HepG2 (cell line): Measurements from ENCODE around the gene SLA2. TPM values are rescaled to one million over a fixed set of nuclear protein-coding genes. Genes with fewer than 3 reads are reported as not detected.

Experiments used
- AGO2 ChIP-seq: fragments of 200-400 bp; formaldehyde crosslinking; optimal IDR thresholded peaks from 2 replicates; pipeline ENCODE3; 2017; ENCODE audit warnings: mild to moderate bottlenecking, low read depth, low read length, moderate library complexity
- CEBPZ ChIP-seq: IDR thresholded peaks from 2 replicates; pipeline ENCODE4 v1.6.1; 2012; ENCODE audit warnings: low read length, improper control_type of control experiment
- CENPT ChIP-seq: sonication (generic); formaldehyde crosslinking; IDR thresholded peaks from 2 replicates; pipeline ENCODE4 v1.8.0; 2022; ENCODE audit warnings: low read depth, mild to moderate bottlenecking, moderate library complexity, missing genetic modification reagents
- NCOA2 ChIP-seq: sonication (generic); formaldehyde crosslinking; IDR thresholded peaks from 2 replicates; pipeline ENCODE4 v1.8.0; 2022; ENCODE audit warnings: inconsistent platforms
- NFYC ChIP-seq: IDR thresholded peaks from 2 replicates; pipeline ENCODE4 v1.6.1; 2016; ENCODE audit warnings: missing genetic modification reagents, missing compliant biosample characterization
- PRPF4 ChIP-seq: fragments of 200-400 bp; formaldehyde crosslinking; IDR thresholded peaks from 2 replicates; pipeline ENCODE4 v1.6.1; 2016; ENCODE audit warnings: low read length, low read depth; ENCODE audit not compliant: poor library complexity, severe bottlenecking
- RCOR2 ChIP-seq: IDR thresholded peaks from 2 replicates; pipeline ENCODE4 v1.6.1; 2016; ENCODE audit warnings: missing biosample characterization, missing genetic modification reagents
- SMARCC2 ChIP-seq: fragments of 450-650 bp; IDR thresholded peaks from 2 replicates; pipeline ENCODE4 v1.6.1; 2017; ENCODE audit warnings: antibody characterized with exemption, mild to moderate bottlenecking
- TSC22D2 ChIP-seq: sonication (generic); formaldehyde crosslinking; IDR thresholded peaks from 2 replicates; pipeline ENCODE4 v1.5.1; 2020; ENCODE audit warnings: missing genetic modification reagents, mild to moderate bottlenecking, borderline replicate concordance
- ZKSCAN8 ChIP-seq: IDR thresholded peaks from 2 replicates; pipeline ENCODE4 v1.6.1; 2016; ENCODE audit warnings: borderline replicate concordance, missing genetic modification reagents, missing compliant biosample characterization
- ZNF639 ChIP-seq: conservative IDR thresholded peaks from 2 replicates; pipeline ENCODE4 v1.6.1; 2018; ENCODE audit warnings: missing genetic modification reagents
- ZNF644 ChIP-seq: IDR thresholded peaks from 2 replicates; pipeline ENCODE4 v1.6.1; 2016; ENCODE audit warnings: low read depth
- ZNF691 ChIP-seq: sonication (generic); formaldehyde crosslinking; IDR thresholded peaks from 2 replicates; pipeline ENCODE4 v1.4.0; 2020; ENCODE audit warnings: missing genetic modification reagents, low read depth, mild to moderate bottlenecking, borderline replicate concordance
- ZNF839 ChIP-seq: sonication (generic); formaldehyde crosslinking; IDR thresholded peaks from 2 replicates; pipeline ENCODE4 v1.4.0; 2020; ENCODE audit warnings: missing genetic modification reagents, mild to moderate bottlenecking, borderline replicate concordance
- ZNF891 ChIP-seq: sonication (generic); formaldehyde crosslinking; IDR thresholded peaks from 2 replicates; pipeline ENCODE4 v1.5.0; 2020; ENCODE audit warnings: mild to moderate bottlenecking, missing genetic modification reagents
- polyA plus RNA-seq, 8 experiments: library from polyadenylated mRNA; depleted of rRNA in 3 of 8; stranded (reverse) in 7 of 8; unstranded in 1 of 8; fragments of >200 nt; fragmentation: Illumina TruSeq in 4 of 8; extraction: Trizol in 4 of 8; gene quantifications; 2 replicates each; pipeline versions ENCODE4 v1.2.1 to v1.2.3, GENCODE V29; 2011 to 2016; ENCODE audit warnings: low read depth in 4 of 8, missing spikeins in 1 of 8, mixed read lengths in 1 of 8; ENCODE audit not compliant: insufficient read depth in 1 of 8
- total RNA-seq, 5 experiments: library from RNA; depleted of rRNA; stranded (reverse); fragments of >200 nt; fragmentation: Illumina TruSeq; extraction: Trizol; gene quantifications; 2 replicates each; pipeline ENCODE4 v1.2.3, GENCODE V29; 2016; ENCODE audit warnings: low read depth in 1 of 5
- TF ChIP-seq, protein P1 (sequence below), 2 experiments: sonication (generic) in 1 of 2; formaldehyde crosslinking in 1 of 2; IDR thresholded peaks; 2 replicates each; pipeline versions ENCODE4 v1.4.0 to v1.6.1; 2016 to 2020; ENCODE audit warnings: borderline replicate concordance in 1 of 2, low read depth in 1 of 2, mild to moderate bottlenecking in 1 of 2, missing genetic modification reagents in 1 of 2
- TF ChIP-seq, protein P2 (sequence below): sonication (generic); formaldehyde crosslinking; IDR thresholded peaks from 2 replicates; pipeline ENCODE4 v1.9.0; 2022; ENCODE audit warnings: low read depth, missing genetic modification reagents

Gene SLA2
- total and polyA plus RNA-seq, 2 of the 13 experiments (the other 11 are each of a cell fraction or from before 2014, with no cell fraction given) = 1.6 to 3.6 TPM

- TF ChIP-seq, protein P1, sequence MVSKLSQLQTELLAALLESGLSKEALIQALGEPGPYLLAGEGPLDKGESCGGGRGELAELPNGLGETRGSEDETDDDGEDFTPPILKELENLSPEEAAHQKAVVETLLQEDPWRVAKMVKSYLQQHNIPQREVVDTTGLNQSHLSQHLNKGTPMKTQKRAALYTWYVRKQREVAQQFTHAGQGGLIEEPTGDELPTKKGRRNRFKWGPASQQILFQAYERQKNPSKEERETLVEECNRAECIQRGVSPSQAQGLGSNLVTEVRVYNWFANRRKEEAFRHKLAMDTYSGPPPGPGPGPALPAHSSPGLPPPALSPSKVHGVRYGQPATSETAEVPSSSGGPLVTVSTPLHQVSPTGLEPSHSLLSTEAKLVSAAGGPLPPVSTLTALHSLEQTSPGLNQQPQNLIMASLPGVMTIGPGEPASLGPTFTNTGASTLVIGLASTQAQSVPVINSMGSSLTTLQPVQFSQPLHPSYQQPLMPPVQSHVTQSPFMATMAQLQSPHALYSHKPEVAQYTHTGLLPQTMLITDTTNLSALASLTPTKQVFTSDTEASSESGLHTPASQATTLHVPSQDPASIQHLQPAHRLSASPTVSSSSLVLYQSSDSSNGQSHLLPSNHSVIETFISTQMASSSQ (IDR thresholded peaks at IDR 0.05; ENCODE audit: low read depth) = no peak
- TF ChIP-seq, protein P1 (CRISPR knock-in tag; IDR thresholded peaks at IDR 0.05; ENCODE audit: borderline replicate concordance) = peak; percentile 67
- TF ChIP-seq CEBPZ = no peak
- no peak; the same call in 1 of the 2 replicates for TF ChIP-seq NFYC (CRISPR knock-in tag)
- no peak for TF ChIP-seq ZNF644
- no peak for TF ChIP-seq ZNF691 (CRISPR knock-in tag)
- TF ChIP-seq ZNF891 = peak; percentile 91
- TF ChIP-seq PRPF4 = no peak
- TF ChIP-seq TSC22D2 = 0 out of 2 replicates have a peak, but pooled peaks have one; percentile 29
- no peak for TF ChIP-seq SMARCC2
- TF ChIP-seq NCOA2 (CRISPR knock-in tag) = no peak; the same call in 1 of the 2 replicates
- no peak; the same call in none of the 2 replicates for TF ChIP-seq ZNF639
- TF ChIP-seq, protein P2, sequence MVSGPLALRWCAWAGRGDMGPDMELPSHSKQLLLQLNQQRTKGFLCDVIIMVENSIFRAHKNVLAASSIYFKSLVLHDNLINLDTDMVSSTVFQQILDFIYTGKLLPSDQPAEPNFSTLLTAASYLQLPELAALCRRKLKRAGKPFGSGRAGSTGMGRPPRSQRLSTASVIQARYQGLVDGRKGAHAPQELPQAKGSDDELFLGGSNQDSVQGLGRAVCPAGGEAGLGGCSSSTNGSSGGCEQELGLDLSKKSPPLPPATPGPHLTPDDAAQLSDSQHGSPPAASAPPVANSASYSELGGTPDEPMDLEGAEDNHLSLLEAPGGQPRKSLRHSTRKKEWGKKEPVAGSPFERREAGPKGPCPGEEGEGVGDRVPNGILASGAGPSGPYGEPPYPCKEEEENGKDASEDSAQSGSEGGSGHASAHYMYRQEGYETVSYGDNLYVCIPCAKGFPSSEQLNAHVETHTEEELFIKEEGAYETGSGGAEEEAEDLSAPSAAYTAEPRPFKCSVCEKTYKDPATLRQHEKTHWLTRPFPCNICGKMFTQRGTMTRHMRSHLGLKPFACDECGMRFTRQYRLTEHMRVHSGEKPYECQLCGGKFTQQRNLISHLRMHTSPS (CRISPR knock-in tag) = no peak
- peak; percentile 59; the same call in 1 of the 2 replicates for TF ChIP-seq ZNF839 (CRISPR knock-in tag)
- peak; percentile 65 for TF ChIP-seq ZKSCAN8 (CRISPR knock-in tag)
- TF ChIP-seq RCOR2 = no peak
- TF ChIP-seq CENPT (CRISPR knock-in tag) = no peak
- no peak for TF ChIP-seq AGO2
These were observed 72.7 kb downstream of the SLA2 start, which contains the start of gene TGIF2 (continued) for GRCh38 chr20:36573103-36573797.
